CD14-positive monocyte (primary cell): ENCODE data around the gene DDX27. TPM values are rescaled to one million over a fixed set of nuclear protein-coding genes. Genes with fewer than 3 reads are reported as not detected.

Experiments used
- DNase-seq, 3 donors: peaks; one replicate each; pipeline ENCODE4 v3.0.0-alpha.2; 2011 to 2022
- H2AFZ ChIP-seq: 2 replicates; pipeline ENCODE4 v1.6.0; 2012; ENCODE audit warnings: mild to moderate bottlenecking, low read depth, low read length, inconsistent platforms; ENCODE audit not compliant: insufficient read depth, poor library complexity, severe bottlenecking
- H3K27ac ChIP-seq, 2 donors: 1 replicate in 1 of 2; 2 replicates in 1 of 2; pipeline ENCODE4 v1.5.1; 2012 to 2013; ENCODE audit warnings: low read length in 2 of 2, control low read depth in 1 of 2, inconsistent platforms in 1 of 2, low read depth in 1 of 2, mild to moderate bottlenecking in 1 of 2
- H3K27me3 ChIP-seq, 2 donors: one replicate each; pipeline versions ENCODE4 v1.6.0 to v1.6.1; 2011 to 2013; ENCODE audit warnings: low read length in 2 of 2; ENCODE audit not compliant: control insufficient read depth in 2 of 2, insufficient read depth in 2 of 2
- H3K36me3 ChIP-seq, 2 donors: replicated peaks in 1 of 2; 1 replicate in 1 of 2; 2 replicates in 1 of 2; pipeline versions ENCODE4 v1.5.1 to v1.6.1; 2012 to 2013; ENCODE audit warnings: low read length in 2 of 2, control low read depth in 1 of 2, inconsistent platforms in 1 of 2, mild to moderate bottlenecking in 1 of 2; ENCODE audit not compliant: insufficient read depth in 2 of 2, control insufficient read depth in 1 of 2
- H3K4me1 ChIP-seq, 2 donors: 1 replicate in 1 of 2; 2 replicates in 1 of 2; pipeline versions ENCODE4 v1.5.1 to v1.6.1; 2012 to 2013; ENCODE audit warnings: low read length in 2 of 2, control low read depth in 1 of 2, inconsistent platforms in 1 of 2, mild to moderate bottlenecking in 1 of 2, moderate library complexity in 1 of 2; ENCODE audit not compliant: insufficient read depth in 2 of 2, control insufficient read depth in 1 of 2
- H3K4me2 ChIP-seq: replicated peaks from 2 replicates; pipeline ENCODE3; 2012; ENCODE audit warnings: low read length, moderate library complexity, mild to moderate bottlenecking; ENCODE audit not compliant: poor library complexity, severe bottlenecking; ENCODE audit errors: extremely low read depth
- H3K4me3 ChIP-seq, 3 experiments: fragments of 200-600 bp in 1 of 3; sonication (generic) in 1 of 3; replicated peaks in 1 of 3; 1 replicate in 2 of 3; 2 replicates in 1 of 3; pipeline ENCODE4 v1.5.1; 2011 to 2013; ENCODE audit warnings: low read length in 3 of 3, mild to moderate bottlenecking in 3 of 3, control low read depth in 2 of 3, low read depth in 2 of 3, inconsistent platforms in 1 of 3, moderate library complexity in 1 of 3
- H3K79me2 ChIP-seq: 2 replicates; pipeline ENCODE4 v1.6.0; 2012; ENCODE audit warnings: mild to moderate bottlenecking, control low read depth, inconsistent platforms, low read length, moderate library complexity; ENCODE audit not compliant: insufficient read depth
- H3K9ac ChIP-seq: 2 replicates; pipeline ENCODE4 v1.6.0; 2017; ENCODE audit warnings: low read length, mild to moderate bottlenecking; ENCODE audit not compliant: insufficient read depth, poor library complexity, severe bottlenecking
- H3K9me3 ChIP-seq, 2 donors: replicated peaks in 1 of 2; 1 replicate in 1 of 2; 2 replicates in 1 of 2; pipeline versions ENCODE4 v1.5.1 to v1.6.1; 2012 to 2013; ENCODE audit warnings: low read length in 2 of 2, control low read depth in 1 of 2; ENCODE audit not compliant: control insufficient read depth in 1 of 2, insufficient read depth in 1 of 2
- H4K20me1 ChIP-seq: 2 replicates; pipeline ENCODE4 v1.6.0; 2012; ENCODE audit warnings: mild to moderate bottlenecking, low read length, control low read depth, moderate library complexity; ENCODE audit not compliant: insufficient read depth
- H3K27ac Mint-ChIP-seq, 7 donors: one replicate each; pipeline ENCODE4 v1.8.0; 2020; ENCODE audit warnings: mild to moderate bottlenecking in 7 of 7, mixed read lengths in 7 of 7, moderate library complexity in 6 of 7, inconsistent platforms in 2 of 7
- H3K27me3 Mint-ChIP-seq, 3 donors: one replicate each; pipeline ENCODE4 v1.8.0; 2021 to 2022; ENCODE audit warnings: low read depth in 3 of 3, mild to moderate bottlenecking in 3 of 3, mixed read lengths in 3 of 3, moderate library complexity in 3 of 3, inconsistent platforms in 1 of 3
- H3K36me3 Mint-ChIP-seq, 2 donors: one replicate each; pipeline ENCODE4 v1.8.0; 2020; ENCODE audit warnings: mixed read lengths in 2 of 2, inconsistent platforms in 1 of 2, mild to moderate bottlenecking in 1 of 2
- H3K4me1 Mint-ChIP-seq: one replicate; pipeline ENCODE4 v1.8.0; 2020; ENCODE audit warnings: mild to moderate bottlenecking, mixed read lengths
- H3K4me3 Mint-ChIP-seq, 2 donors: one replicate each; pipeline ENCODE4 v1.8.0; 2020; ENCODE audit warnings: mild to moderate bottlenecking in 2 of 2, mixed read lengths in 2 of 2, moderate library complexity in 1 of 2
- H3K9me3 Mint-ChIP-seq, 7 donors: one replicate each; pipeline ENCODE4 v1.8.0; 2020 to 2022; ENCODE audit warnings: mixed read lengths in 7 of 7, mild to moderate bottlenecking in 6 of 7, moderate library complexity in 6 of 7, inconsistent platforms in 2 of 7
- CTCF ChIP-seq: fragments of 200-600 bp; IDR thresholded peaks from one replicate; pipeline ENCODE4 v1.8.0; 2022; ENCODE audit warnings: antibody characterized with exemption, mild to moderate bottlenecking
- WGBS: methylation state at CpG from one replicate; pipeline ENCODE4 v1.1.5; 2013; ENCODE audit warnings: missing lambda C conversion rate; ENCODE audit not compliant: insufficient coverage; 5-methylcytosine and 5-hydroxymethylcytosine counted together
- intact Hi-C, 2 donors: fragments of 100-400 bp; cut with micrococcal nuclease; formaldehyde crosslinking; loops; one replicate each; pipeline versions ENCODE4 v1.15.0 to v1.15.1; 2023
- polyA plus RNA-seq, 3 donors: library from polyadenylated mRNA; depleted of rRNA in 1 of 3; unstranded in 2 of 3; stranded (reverse) in 1 of 3; fragments of 300-500 nt in 2 of 3; fragments of >200 nt in 1 of 3; fragmentation: Illumina TruSeq in 2 of 3; gene quantifications; 1 replicate in 2 of 3; 2 replicates in 1 of 3; pipeline ENCODE4 v1.2.3, GENCODE V29; 2012 to 2021

The DDX27 gene
- polyA plus RNA-seq, 3 donors = 13.8 to 31.5 (median 17.7) TPM

GRCh38 chr20:49186535-49187329 is 32.5 kb upstream of the DDX27 start:
- peak overlapping the region; percentile 50 to 98 (median 89) for H3K4me3 ChIP-seq
- peaks cover 13 to 20% of the 10 kb centered on the region in 2 donors for H3K4me1 ChIP-seq
- H2AFZ ChIP-seq = peak overlapping the region; percentile 69
- intact Hi-C loops = no loop called here
- no peaks in the 10 kb centered on the region for H3K27me3 ChIP-seq
- H3K9me3 ChIP-seq = no peaks in the 10 kb centered on the region
- peaks cover 0 to 3% of the 10 kb centered on the region in 2 donors for H3K36me3 ChIP-seq
- Mint-ChIP-seq H3K27me3 (peaks cover 0 to 3% (median 0%) of the 10 kb centered on the region in 3 donors), H3K36me3 (peaks cover 7 to 11% of the 10 kb centered on the region in 2 donors), H3K4me3 (peak overlapping the region; percentile 88 to 96), H3K9me3 (no peaks in the 10 kb centered on the region), H3K27ac (peak overlapping the region; percentile 62 to 90 (median 87)), H3K4me1 (peaks cover 27% of the 10 kb centered on the region)
- H3K79me2 ChIP-seq = peaks cover 64% of the 10 kb centered on the region
- peak overlapping the region; percentile 83 for H3K9ac ChIP-seq
- peak overlapping the region; percentile 92 for H3K4me2 ChIP-seq
- peaks cover 59% of the 10 kb centered on the region for H4K20me1 ChIP-seq
- peak; percentile 18 to 37 (median 36) for DNase-seq
- WGBS = 0% methylated on average over 10 of the region's 19 CpGs
- peak overlapping the region; percentile 68 to 70 for H3K27ac ChIP-seq
- no peak for TF ChIP-seq CTCF

- 0% methylated on average over 23 of the region's 29 CpGs for WGBS
- H3K4me3 Mint-ChIP-seq = peak overlapping the region; percentile 88 to 96
- Histone ChIP-seq H3K4me1 (peaks cover 13 to 20% of the 10 kb centered on the region in 2 donors), H3K27ac (peak overlapping the region; percentile 68 to 70), H3K79me2 (peaks cover 57% of the 10 kb centered on the region), H3K4me2 (peak overlapping the region; percentile 92), H3K27me3 (no peaks in the 10 kb centered on the region), H4K20me1 (peaks cover 52% of the 10 kb centered on the region), H3K4me3 (peak overlapping the region; percentile 50 to 98 (median 89)), H3K9me3 (no peaks in the 10 kb centered on the region), H2AFZ (peak overlapping the region; percentile 69), H3K9ac (peak overlapping the region; percentile 83), H3K36me3 (peaks cover 0 to 3% of the 10 kb centered on the region in 2 donors)
- peaks cover 27% of the 10 kb centered on the region for H3K4me1 Mint-ChIP-seq
- H3K27me3 Mint-ChIP-seq = peaks cover 0 to 5% (median 0%) of the 10 kb centered on the region in 3 donors
- TF ChIP-seq CTCF = no peak
- peaks cover 7 to 11% of the 10 kb centered on the region in 2 donors for H3K36me3 Mint-ChIP-seq
- DNase-seq = peak in 2 of 3 donors; percentile 5 to 10
- H3K9me3 Mint-ChIP-seq = no peaks in the 10 kb centered on the region
- H3K27ac Mint-ChIP-seq = peak overlapping the region; percentile 62 to 90 (median 87)
- intact Hi-C loops = no loop called here
These were observed 31.8 kb upstream of the DDX27 start for GRCh38 chr20:49187330-49187850.
